Endodermal cell (in vitro differentiated cells): ENCODE data around the gene TGFB1. TPM values are rescaled to one million over a fixed set of nuclear protein-coding genes. Genes with fewer than 3 reads are reported as not detected.

Source experiments
- DNase-seq: peaks from one replicate; pipeline ENCODE4 v3.0.0-alpha.2; 2017
- H3K27ac ChIP-seq: 2 replicates; pipeline ENCODE4 v1.5.1; 2013; ENCODE audit warnings: mild to moderate bottlenecking, low read depth, low read length, moderate library complexity
- H3K27me3 ChIP-seq: 2 replicates; pipeline ENCODE4 v1.6.1; 2013; ENCODE audit warnings: mild to moderate bottlenecking, low read length, moderate library complexity; ENCODE audit not compliant: insufficient read depth, control insufficient read depth, poor library complexity, severe bottlenecking
- H3K36me3 ChIP-seq: 2 replicates; pipeline ENCODE4 v1.7.0; 2013; ENCODE audit warnings: mild to moderate bottlenecking, low read length, moderate library complexity; ENCODE audit not compliant: control insufficient read depth, insufficient read depth
- H3K4me1 ChIP-seq: one replicate; pipeline ENCODE4 v1.7.0; 2013; ENCODE audit warnings: low read length; ENCODE audit not compliant: control insufficient read depth, insufficient read depth
- H3K4me3 ChIP-seq: 2 replicates; pipeline ENCODE4 v1.5.1; 2013; ENCODE audit warnings: mild to moderate bottlenecking, low read length, moderate library complexity
- H3K9ac ChIP-seq: 2 replicates; pipeline ENCODE4 v1.6.1; 2013; ENCODE audit warnings: mild to moderate bottlenecking, low read length, moderate library complexity; ENCODE audit not compliant: poor library complexity, severe bottlenecking; ENCODE audit errors: extremely low read depth
- H3K9me3 ChIP-seq: 2 replicates; pipeline ENCODE4 v1.6.1; 2013; ENCODE audit warnings: mild to moderate bottlenecking, low read length, moderate library complexity; ENCODE audit not compliant: control insufficient read depth
- H3K27ac Mint-ChIP-seq: 2 replicates; pipeline ENCODE4 v1.8.0; 2020; ENCODE audit warnings: mixed read lengths
- H3K27me3 Mint-ChIP-seq: 2 replicates; pipeline ENCODE4 v1.8.0; 2021; ENCODE audit warnings: mild to moderate bottlenecking, mixed read lengths; ENCODE audit not compliant: insufficient read depth
- H3K36me3 Mint-ChIP-seq: 2 replicates; pipeline ENCODE4 v1.8.0; 2020; ENCODE audit warnings: low read depth, mixed read lengths
- H3K4me1 Mint-ChIP-seq: 2 replicates; pipeline ENCODE4 v1.8.0; 2020; ENCODE audit warnings: mixed read lengths
- H3K4me3 Mint-ChIP-seq: 2 replicates; pipeline ENCODE4 v1.8.0; 2020; ENCODE audit warnings: mild to moderate bottlenecking, moderate library complexity, mixed read lengths
- H3K9me3 Mint-ChIP-seq: 2 replicates; pipeline ENCODE4 v1.8.0; 2020; ENCODE audit warnings: mild to moderate bottlenecking, mixed read lengths
- WGBS, 2 experiments: methylation state at CpG; one replicate each; pipeline versions ENCODE4 v1.1.5 to v1.1.7; 2013; ENCODE audit warnings: missing lambda C conversion rate in 2 of 2, mixed read lengths in 1 of 2; ENCODE audit not compliant: insufficient coverage in 1 of 2, insufficient read length in 1 of 2; 5-methylcytosine and 5-hydroxymethylcytosine counted together
- total RNA-seq, 2 donors: library from RNA; stranded (reverse); fragmentation: NEBNext Ultra II Directional in 1 of 2; extraction: Animal tissue kit (Norgen Biotek cat#: 25700) in 1 of 2; gene quantifications; 2 replicates in 1 of 2; 3 replicates in 1 of 2; pipeline ENCODE4 v1.2.1, GENCODE V29; 2021
- TF ChIP-seq, protein P1 (sequence below): fragments of 200-600 bp; sonication (generic); conservative IDR thresholded peaks from 2 replicates; pipeline ENCODE4 v1.5.0; 2021; ENCODE audit warnings: antibody characterized with exemption, mild to moderate bottlenecking

Gene TGFB1
- total RNA-seq, 2 donors from 2014 or later = 56.3 to 60.1 TPM

DNA sequence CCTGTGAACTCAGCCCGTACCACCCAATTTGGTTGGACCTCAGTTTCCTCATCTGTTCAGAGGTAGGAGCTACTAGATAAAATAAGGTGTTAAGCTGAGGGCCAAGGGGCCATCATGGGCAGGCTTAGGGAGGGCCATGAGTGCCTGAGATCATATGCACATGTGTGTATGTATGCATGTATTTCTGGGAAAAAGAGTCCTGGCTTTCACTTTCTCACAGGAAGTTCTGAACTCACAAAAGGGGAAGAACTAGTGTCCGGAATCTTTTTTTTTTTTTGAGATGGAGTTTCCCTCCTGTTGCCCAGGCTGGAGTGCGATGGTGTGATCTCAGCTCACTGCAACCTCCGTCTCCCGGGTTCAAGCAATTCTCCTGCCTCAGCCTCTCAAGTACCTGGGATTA lies 18.9 kb downstream of the TGFB1 start:
- Mint-ChIP-seq H3K4me3 (no peak overlapping the region), H3K9me3 (no peaks in the 10 kb centered on the region), H3K36me3 (peaks cover 47% of the 10 kb centered on the region), H3K4me1 (no peaks in the 10 kb centered on the region), H3K27me3 (no peaks in the 10 kb centered on the region), H3K27ac (no peak overlapping the region)
- H3K4me3 ChIP-seq = no peak overlapping the region
- H3K4me1 ChIP-seq = no peaks in the 10 kb centered on the region
- H3K36me3 ChIP-seq = peaks cover 51% of the 10 kb centered on the region
- TF ChIP-seq, protein P1, sequence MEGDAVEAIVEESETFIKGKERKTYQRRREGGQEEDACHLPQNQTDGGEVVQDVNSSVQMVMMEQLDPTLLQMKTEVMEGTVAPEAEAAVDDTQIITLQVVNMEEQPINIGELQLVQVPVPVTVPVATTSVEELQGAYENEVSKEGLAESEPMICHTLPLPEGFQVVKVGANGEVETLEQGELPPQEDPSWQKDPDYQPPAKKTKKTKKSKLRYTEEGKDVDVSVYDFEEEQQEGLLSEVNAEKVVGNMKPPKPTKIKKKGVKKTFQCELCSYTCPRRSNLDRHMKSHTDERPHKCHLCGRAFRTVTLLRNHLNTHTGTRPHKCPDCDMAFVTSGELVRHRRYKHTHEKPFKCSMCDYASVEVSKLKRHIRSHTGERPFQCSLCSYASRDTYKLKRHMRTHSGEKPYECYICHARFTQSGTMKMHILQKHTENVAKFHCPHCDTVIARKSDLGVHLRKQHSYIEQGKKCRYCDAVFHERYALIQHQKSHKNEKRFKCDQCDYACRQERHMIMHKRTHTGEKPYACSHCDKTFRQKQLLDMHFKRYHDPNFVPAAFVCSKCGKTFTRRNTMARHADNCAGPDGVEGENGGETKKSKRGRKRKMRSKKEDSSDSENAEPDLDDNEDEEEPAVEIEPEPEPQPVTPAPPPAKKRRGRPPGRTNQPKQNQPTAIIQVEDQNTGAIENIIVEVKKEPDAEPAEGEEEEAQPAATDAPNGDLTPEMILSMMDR = no peak
- 93 to 94% methylated on average over 2 to 5 of the region's 5 CpGs for WGBS, 2 experiments
- no peak overlapping the region for H3K27ac ChIP-seq
- H3K9ac ChIP-seq = no peak overlapping the region
- no peak for DNase-seq
- no peaks in the 10 kb centered on the region for H3K27me3 ChIP-seq
- no peaks in the 10 kb centered on the region for H3K9me3 ChIP-seq

DNA sequence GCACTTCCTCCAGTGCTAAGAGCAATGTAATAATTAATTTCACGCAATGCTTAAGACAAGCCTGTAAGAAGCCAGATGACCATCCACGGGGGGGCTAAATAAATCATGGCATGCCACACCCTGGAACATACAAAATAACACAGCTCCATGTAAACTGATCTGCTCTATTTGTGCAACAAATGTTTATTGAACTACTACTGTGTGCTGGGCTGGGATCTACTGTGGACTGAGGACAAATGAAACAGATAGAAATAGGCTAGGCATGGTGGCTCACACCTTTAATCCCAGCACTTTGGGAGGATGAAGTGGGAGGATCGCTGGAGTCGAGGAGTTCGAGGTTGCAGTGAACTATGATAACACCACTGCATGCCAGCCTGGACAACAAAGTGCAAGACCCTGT lies 21.3 kb downstream of the TGFB1 start:
- Mint-ChIP-seq H3K27ac (no peak overlapping the region), H3K4me1 (peaks cover 11% of the 10 kb centered on the region), H3K27me3 (no peaks in the 10 kb centered on the region), H3K9me3 (no peaks in the 10 kb centered on the region), H3K36me3 (peaks cover 53% of the 10 kb centered on the region), H3K4me3 (no peak overlapping the region)
- DNase-seq = no peak
- Histone ChIP-seq H3K27me3 (no peaks in the 10 kb centered on the region), H3K27ac (no peak overlapping the region), H3K4me3 (no peak overlapping the region), H3K4me1 (no peaks in the 10 kb centered on the region), H3K9me3 (no peaks in the 10 kb centered on the region), H3K36me3 (peaks cover 56% of the 10 kb centered on the region), H3K9ac (no peak overlapping the region)
- WGBS, 2 experiments = 94 to 95% methylated on average over 4 to 5 of the region's 5 CpGs
- TF ChIP-seq, protein P1 = no peak

- WGBS, 2 experiments = 91 to 92% methylated on average over 9 to 16 of the region's 16 CpGs
- H3K4me1 Mint-ChIP-seq = peaks cover 14% of the 10 kb centered on the region
These were observed 21.7 kb downstream of the TGFB1 start for GRCh38 chr19:41332000-41332399.

More at GRCh38 chr19:41332000-41332399, 21.7 kb downstream of the TGFB1 start:
- peaks cover 52% of the 10 kb centered on the region for H3K36me3 Mint-ChIP-seq
- no peak overlapping the region for H3K9ac ChIP-seq
- no peak overlapping the region for H3K4me3 ChIP-seq
- TF ChIP-seq, protein P1 = no peak
- H3K4me3 Mint-ChIP-seq = no peak overlapping the region
- no peak for DNase-seq
- no peaks in the 10 kb centered on the region for H3K27me3 Mint-ChIP-seq
- no peak overlapping the region for H3K27ac Mint-ChIP-seq
- no peaks in the 10 kb centered on the region for H3K4me1 ChIP-seq
- H3K36me3 ChIP-seq = peaks cover 53% of the 10 kb centered on the region
- H3K27me3 ChIP-seq = no peaks in the 10 kb centered on the region
- H3K9me3 ChIP-seq = no peaks in the 10 kb centered on the region
- no peaks in the 10 kb centered on the region for H3K9me3 Mint-ChIP-seq
- no peak overlapping the region for H3K27ac ChIP-seq
